Hepatocyte (in vitro differentiated cells): ENCODE results near the gene NTF3.

Experiments used
- CTCF ChIP-seq: fragments of 200-600 bp; sonication (generic); IDR thresholded peaks from 2 replicates; pipeline ENCODE4 v1.5.1; 2016; ENCODE audit warnings: antibody characterized with exemption, mild to moderate bottlenecking; ENCODE audit not compliant: poor library complexity
- EZH2 ChIP-seq: fragments of 200-600 bp; sonication (generic); IDR thresholded peaks from 2 replicates; pipeline ENCODE4 v1.6.1; 2016; ENCODE audit warnings: antibody characterized with exemption, mild to moderate bottlenecking, borderline replicate concordance
- EZH2phosphoT487 ChIP-seq: fragments of 200-600 bp; sonication (generic); IDR thresholded peaks from one replicate; pipeline ENCODE4 v1.6.1; 2018; ENCODE audit warnings: antibody characterized with exemption, mild to moderate bottlenecking, low read depth, moderate library complexity; ENCODE audit not compliant: unreplicated experiment, severe bottlenecking

GRCh38 chr12:5489017-5489416 is 57.1 kb downstream of the NTF3 start:
- no peak for TF ChIP-seq CTCF
- TF ChIP-seq EZH2 = no peak
- TF ChIP-seq EZH2phosphoT487 = no peak
